HG02973 (cell line): ENCODE results near the gene RPS4Y2.

Experiments used
- ATAC-seq: cut with Tn5 transposase; IDR thresholded peaks from one replicate; pipeline ENCODE4 v1.9.1; 2021; ENCODE audit warnings: moderate library complexity; ENCODE audit not compliant: unreplicated experiment

The RPS4Y2 gene

GRCh38 chrY:20817067-20817466, 61.2 kb downstream of the RPS4Y2 start:
- no peak for ATAC-seq
